ENCODE measurements around the gene SEM1.

- TF ChIP-seq, protein P1, sequence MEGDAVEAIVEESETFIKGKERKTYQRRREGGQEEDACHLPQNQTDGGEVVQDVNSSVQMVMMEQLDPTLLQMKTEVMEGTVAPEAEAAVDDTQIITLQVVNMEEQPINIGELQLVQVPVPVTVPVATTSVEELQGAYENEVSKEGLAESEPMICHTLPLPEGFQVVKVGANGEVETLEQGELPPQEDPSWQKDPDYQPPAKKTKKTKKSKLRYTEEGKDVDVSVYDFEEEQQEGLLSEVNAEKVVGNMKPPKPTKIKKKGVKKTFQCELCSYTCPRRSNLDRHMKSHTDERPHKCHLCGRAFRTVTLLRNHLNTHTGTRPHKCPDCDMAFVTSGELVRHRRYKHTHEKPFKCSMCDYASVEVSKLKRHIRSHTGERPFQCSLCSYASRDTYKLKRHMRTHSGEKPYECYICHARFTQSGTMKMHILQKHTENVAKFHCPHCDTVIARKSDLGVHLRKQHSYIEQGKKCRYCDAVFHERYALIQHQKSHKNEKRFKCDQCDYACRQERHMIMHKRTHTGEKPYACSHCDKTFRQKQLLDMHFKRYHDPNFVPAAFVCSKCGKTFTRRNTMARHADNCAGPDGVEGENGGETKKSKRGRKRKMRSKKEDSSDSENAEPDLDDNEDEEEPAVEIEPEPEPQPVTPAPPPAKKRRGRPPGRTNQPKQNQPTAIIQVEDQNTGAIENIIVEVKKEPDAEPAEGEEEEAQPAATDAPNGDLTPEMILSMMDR (IDR thresholded peaks at IDR 0.05), result no peak
- no peak for TF ChIP-seq POLR2AphosphoS5 (IDR thresholded peaks at IDR 0.05; ENCODE audit: insufficient read depth in 1 of 2, low read depth in 1 of 2)
Measured at GRCh38 chr7:96694082-96694481, 15.6 kb downstream of the SEM1 start.
